HG03139 (cell line): ENCODE measurements around the gene TBC1D22A.

ENCODE experiments used
- ATAC-seq: cut with Tn5 transposase; IDR thresholded peaks from one replicate; pipeline ENCODE4 v1.9.1; 2021; ENCODE audit not compliant: unreplicated experiment

The TBC1D22A gene

GRCh38 chr22:46829941-46830715 is 67.7 kb downstream of the TBC1D22A start:
- no peak for ATAC-seq

- no peak for ATAC-seq
Observed at GRCh38 chr22:46830841-46831240, 68.4 kb downstream of the TBC1D22A start.

- ATAC-seq, result no peak
Observed at GRCh38 chr22:46833228-46833627, 70.8 kb downstream of the TBC1D22A start.

GRCh38 chr22:46834021-46834737 is 71.7 kb downstream of the TBC1D22A start:
- no peak for ATAC-seq

DNA sequence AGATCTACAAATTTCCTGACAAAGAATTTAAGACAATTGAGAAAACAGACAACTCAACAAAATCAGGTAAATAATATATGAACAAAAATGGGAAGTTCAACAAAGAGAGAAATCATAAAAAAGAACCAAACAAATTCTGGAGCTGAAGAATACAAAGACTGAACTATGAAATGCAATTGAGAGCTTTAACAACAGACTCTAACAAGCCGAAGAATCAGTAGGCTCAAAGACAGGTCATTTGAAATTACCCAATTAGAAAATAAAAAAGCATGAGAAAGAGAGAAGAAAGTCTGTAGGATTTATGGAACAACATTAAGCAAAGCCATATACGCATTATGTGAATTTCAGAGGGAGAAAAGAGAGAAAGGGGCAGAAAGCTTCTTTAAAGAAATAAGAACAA is 72.8 kb downstream of the TBC1D22A start:
- no peak for ATAC-seq

DNA sequence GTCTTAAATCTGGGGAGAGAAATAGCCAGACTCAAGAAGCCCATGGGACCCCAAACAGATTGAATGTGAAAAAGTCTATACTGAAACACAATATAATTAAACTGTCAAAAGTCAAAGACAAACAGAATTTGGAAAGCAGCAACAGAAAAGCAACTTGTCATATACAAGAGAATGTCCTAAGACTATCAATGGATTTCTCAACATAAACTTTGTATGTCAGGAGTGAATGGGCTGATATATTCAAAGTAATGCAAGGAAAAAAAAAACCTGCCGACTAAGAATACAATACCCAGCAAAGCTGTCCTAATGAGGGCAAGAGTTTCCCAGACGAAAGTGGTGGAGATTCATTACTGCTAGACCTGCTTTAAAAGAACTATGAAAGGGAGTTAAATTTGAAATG is 73.2 kb downstream of the TBC1D22A start:
- ATAC-seq, result no peak

- ATAC-seq, result no peak
Observed at GRCh38 chr22:46841522-46841921, 79.1 kb downstream of the TBC1D22A start.

- no peak for ATAC-seq
Observed at GRCh38 chr22:46842606-46843005, 80.2 kb downstream of the TBC1D22A start.

GRCh38 chr22:46843821-46844255 is 81.4 kb downstream of the TBC1D22A start:
- ATAC-seq, result no peak

- ATAC-seq, result no peak
Observed at GRCh38 chr22:46844606-46845210, 82.3 kb downstream of the TBC1D22A start.

DNA sequence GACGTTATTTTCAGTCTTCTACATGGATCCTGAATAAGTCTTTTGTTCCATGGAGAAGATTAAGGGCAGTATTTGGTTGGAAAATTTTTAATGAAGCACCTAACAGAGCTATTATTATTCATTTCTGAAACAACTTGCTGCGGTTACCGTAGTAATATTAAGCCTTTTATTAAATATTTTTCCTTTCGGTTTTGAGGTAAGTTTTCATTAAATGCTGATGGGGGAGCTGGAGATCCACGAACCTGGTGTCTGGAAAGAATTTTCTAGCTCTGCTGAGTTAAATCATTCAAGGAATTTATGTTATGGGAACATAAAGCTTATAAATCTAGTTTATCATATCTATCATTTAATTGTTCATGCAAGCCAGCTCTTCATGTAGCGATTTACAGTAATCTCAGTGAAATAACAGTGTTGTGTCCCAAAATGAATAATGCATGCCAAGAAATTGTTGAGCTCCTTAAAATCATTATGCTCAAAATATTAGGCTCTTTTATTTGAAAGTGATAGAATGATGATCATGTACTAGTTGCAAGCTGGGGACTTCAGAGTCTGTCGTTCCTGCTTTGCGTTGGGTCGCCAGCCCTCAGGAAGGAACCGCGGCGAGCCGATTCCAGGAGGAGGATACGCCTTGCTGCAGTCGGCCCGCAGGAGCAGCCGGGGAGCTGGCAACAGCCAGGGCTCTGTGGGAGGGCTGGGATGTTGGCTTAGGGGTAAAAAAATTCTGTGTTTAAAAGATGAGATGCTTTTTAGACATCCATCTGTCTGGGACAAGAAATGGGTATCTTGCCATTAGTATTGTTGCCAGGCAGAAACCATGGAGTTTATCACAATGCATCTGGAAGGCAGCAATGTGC is 83.1 kb downstream of the TBC1D22A start:
- ATAC-seq, result no peak

DNA sequence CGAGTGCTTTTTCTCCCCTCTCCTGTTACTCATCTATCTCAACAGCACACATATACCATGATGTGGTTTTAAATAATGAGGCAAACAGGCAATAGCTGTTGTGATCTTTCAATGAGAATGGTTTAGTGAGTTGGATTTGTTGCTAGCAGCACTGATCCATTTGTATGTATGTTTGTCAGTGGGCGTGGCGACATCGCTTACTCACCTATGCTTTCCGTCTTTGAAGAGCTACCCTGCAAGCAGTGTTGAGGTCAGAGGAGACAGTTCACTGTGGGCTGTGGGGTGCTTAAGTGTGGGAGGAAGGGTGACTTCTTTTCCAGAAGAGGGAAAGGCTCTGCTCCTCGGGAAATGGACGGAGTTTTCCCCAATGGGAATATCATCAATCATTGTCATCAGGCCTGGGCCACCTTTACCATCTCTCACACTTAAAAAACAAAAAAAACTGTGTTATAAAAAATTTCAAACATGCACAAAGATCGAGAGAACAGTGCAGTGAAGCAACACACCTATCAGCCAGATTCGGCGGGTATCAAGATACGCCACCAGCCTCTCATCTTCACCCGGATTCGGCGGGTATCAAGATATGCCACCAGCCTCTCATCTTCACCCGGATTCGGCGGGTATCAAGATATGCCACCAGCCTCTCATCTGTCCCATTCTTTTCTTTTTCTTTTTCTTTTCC is 83.8 kb downstream of the TBC1D22A start:
- ATAC-seq, result no peak

GRCh38 chr22:46846832-46847355 is 84.4 kb downstream of the TBC1D22A start:
- ATAC-seq, result no peak

- no peak for ATAC-seq
Observed at GRCh38 chr22:46848197-46848596, 85.7 kb downstream of the TBC1D22A start.

DNA sequence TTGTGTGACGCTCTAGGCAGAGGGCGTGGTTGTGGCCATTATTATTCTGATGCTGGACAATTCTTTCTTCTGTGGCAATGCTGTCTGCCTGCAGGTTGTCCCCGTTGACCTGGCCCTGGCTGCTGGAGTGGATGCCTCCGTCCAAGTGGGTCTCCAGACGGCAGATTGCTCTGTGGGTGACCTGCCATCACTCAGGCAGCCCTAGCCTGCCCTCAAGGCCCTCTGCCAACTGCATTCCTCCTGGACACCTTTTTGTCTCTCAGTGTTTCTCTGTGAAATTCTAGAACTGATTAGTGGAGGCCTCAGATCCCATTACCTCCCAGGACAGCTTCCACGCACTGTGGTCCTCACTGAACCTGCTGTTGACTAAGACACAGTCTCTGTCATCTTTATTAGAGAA is 86.7 kb downstream of the TBC1D22A start:
- no peak for ATAC-seq

DNA sequence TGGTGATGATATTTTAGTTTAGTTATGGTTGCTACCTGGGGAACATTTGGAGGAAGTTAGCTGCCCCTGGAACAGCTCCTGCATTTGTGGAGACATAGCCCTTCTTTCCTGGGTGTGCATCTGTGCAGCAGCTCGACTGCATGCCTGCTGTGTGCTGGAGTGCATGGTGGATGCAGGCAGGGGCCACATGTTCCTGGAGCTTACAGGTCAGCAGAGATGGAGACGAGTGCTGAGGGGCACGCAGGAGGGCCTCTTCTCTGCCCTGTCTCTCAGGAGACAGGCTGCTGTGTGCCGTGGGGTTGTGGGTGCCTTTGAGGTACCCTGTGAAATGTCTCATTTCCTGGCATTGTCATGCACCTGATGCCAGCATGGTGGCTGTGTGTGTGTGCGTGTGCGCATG is 87.5 kb downstream of the TBC1D22A start:
- no peak for ATAC-seq

DNA sequence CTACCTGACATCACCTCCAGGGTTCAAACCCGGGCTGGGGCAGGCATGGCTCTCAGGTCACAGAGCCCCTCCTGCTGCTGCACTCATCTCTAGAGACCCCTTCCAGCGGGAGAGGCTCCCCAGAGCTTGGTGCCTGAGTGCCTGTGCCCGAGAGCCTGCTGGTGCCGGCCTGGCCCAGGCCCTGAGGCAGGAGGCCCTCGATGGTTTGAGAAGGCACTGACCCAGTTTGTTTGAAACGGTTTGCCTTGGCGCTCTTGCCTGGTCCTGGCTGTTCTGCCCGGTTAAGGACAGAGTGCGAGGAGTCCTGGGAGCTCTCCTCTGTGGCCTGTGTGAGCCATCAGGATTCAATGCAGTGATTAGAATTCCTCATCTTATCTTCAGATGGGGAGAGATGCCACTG is 88.9 kb downstream of the TBC1D22A start:
- no peak for ATAC-seq

GRCh38 chr22:46851941-46852340 is 89.5 kb downstream of the TBC1D22A start:
- no peak for ATAC-seq

GRCh38 chr22:46852771-46853170 is 90.3 kb downstream of the TBC1D22A start:
- ATAC-seq, result no peak

- ATAC-seq, result no peak
Observed at GRCh38 chr22:46853191-46853590, 90.7 kb downstream of the TBC1D22A start.
